OCI-LY3 (cell line): ENCODE measurements around the gene KLHL41.

Experiments
- H2AFZ ChIP-seq: fragments of 200-600, 300-600 bp; shearing (Covaris generic); 2 replicates; pipeline ENCODE4 v1.6.0; 2014; ENCODE audit warnings: antibody characterized with exemption, low read depth, low read length
- H3K27ac ChIP-seq: fragments of 200-600, 300-600 bp; sonication (generic); 2 replicates; pipeline ENCODE4 v1.5.1; 2014; ENCODE audit warnings: mild to moderate bottlenecking, low read length, moderate library complexity, mixed read lengths
- H3K27me3 ChIP-seq: fragments of 200-600, 300-600 bp; sonication (generic); 2 replicates; pipeline ENCODE4 v1.6.1; 2014; ENCODE audit warnings: low read depth, low read length, mixed read lengths
- H3K36me3 ChIP-seq: fragments of 200-600, 300-600 bp; sonication (generic); replicated peaks from 2 replicates; pipeline ENCODE3; 2014; ENCODE audit warnings: low read depth, low read length, mixed read lengths
- H3K4me1 ChIP-seq: fragments of 300-600, 200-600 bp; sonication (generic); 2 replicates; pipeline ENCODE4 v1.6.1; 2014; ENCODE audit warnings: low read length, mixed read lengths
- H3K4me2 ChIP-seq: fragments of 200-600, 300-600 bp; sonication (generic); 2 replicates; pipeline ENCODE4 v1.6.1; 2014; ENCODE audit warnings: low read length, mixed read lengths
- H3K4me3 ChIP-seq: fragments of 300-600, 200-600 bp; sonication (generic); 2 replicates; pipeline ENCODE4 v1.5.1; 2014; ENCODE audit warnings: antibody characterized with exemption, mild to moderate bottlenecking, low read length, moderate library complexity
- H3K79me2 ChIP-seq: fragments of 300-600, 200-600 bp; shearing (Covaris generic); 2 replicates; pipeline ENCODE4 v1.6.1; 2014; ENCODE audit warnings: mild to moderate bottlenecking, low read length, mixed read lengths
- H3K9ac ChIP-seq: fragments of 300-600, 200-600 bp; shearing (Covaris generic); 2 replicates; pipeline ENCODE4 v1.6.0; 2014; ENCODE audit warnings: mild to moderate bottlenecking, low read length, moderate library complexity
- H3K9me3 ChIP-seq: fragments of 200-600, 300-600 bp; shearing (Covaris generic); 2 replicates; pipeline ENCODE4 v1.6.1; 2014; ENCODE audit warnings: low read length, mixed read lengths; ENCODE audit not compliant: insufficient read depth
- H4K20me1 ChIP-seq: fragments of 200-600, 300-600 bp; sonication (generic); 2 replicates; pipeline ENCODE4 v1.6.1; 2016; ENCODE audit warnings: low read length, mixed read lengths; ENCODE audit not compliant: insufficient read depth
- CTCF ChIP-seq: fragments of 200-600, 300-600 bp; sonication (generic); IDR thresholded peaks from 2 replicates; pipeline ENCODE4 v1.5.1; 2014; ENCODE audit warnings: antibody characterized with exemption, low read length, low read depth
- EZH2phosphoT487 ChIP-seq: fragments of 200-600 bp; shearing (Covaris generic); IDR thresholded peaks from 2 replicates; pipeline ENCODE4 v1.6.1; 2018; ENCODE audit warnings: antibody characterized with exemption, mixed run types, low read depth

Gene KLHL41

GRCh38 chr2:169509955-169510354, 453 bp downstream of the KLHL41 start:
- no peak overlapping the region for H3K27ac ChIP-seq

GRCh38 chr2:169510496-169510895, 994 bp downstream of the KLHL41 start:
- H3K4me3 ChIP-seq = no peak overlapping the region
- H3K4me1 ChIP-seq = peaks cover 11% of the 10 kb centered on the region
- H3K36me3 ChIP-seq = no peaks in the 10 kb centered on the region
- TF ChIP-seq EZH2phosphoT487 = no peak
- TF ChIP-seq CTCF = no peak
- no peak overlapping the region for H2AFZ ChIP-seq
- H3K27ac ChIP-seq = no peak overlapping the region
- H3K9ac ChIP-seq = no peak overlapping the region
- H3K79me2 ChIP-seq = no peaks in the 10 kb centered on the region
- no peak overlapping the region for H3K4me2 ChIP-seq
- H3K27me3 ChIP-seq = no peaks in the 10 kb centered on the region
- H4K20me1 ChIP-seq = no peaks in the 10 kb centered on the region
- no peaks in the 10 kb centered on the region for H3K9me3 ChIP-seq

More at GRCh38 chr2:169509955-169510354, 453 bp downstream of the KLHL41 start:
- Histone ChIP-seq H3K9me3 (no peaks in the 10 kb centered on the region), H2AFZ (no peak overlapping the region), H3K4me2 (no peak overlapping the region), H4K20me1 (no peaks in the 10 kb centered on the region), H3K9ac (no peak overlapping the region), H3K4me3 (no peak overlapping the region), H3K27me3 (no peaks in the 10 kb centered on the region), H3K79me2 (no peaks in the 10 kb centered on the region), H3K36me3 (no peaks in the 10 kb centered on the region), H3K4me1 (peaks cover 11% of the 10 kb centered on the region)
- TF ChIP-seq EZH2phosphoT487 (no peak), CTCF (no peak)

- no peak for TF ChIP-seq EZH2phosphoT487
- no peak for TF ChIP-seq CTCF
- H3K4me2 ChIP-seq = no peak overlapping the region
- no peaks in the 10 kb centered on the region for H3K27me3 ChIP-seq
- no peak overlapping the region for H3K4me3 ChIP-seq
- no peaks in the 10 kb centered on the region for H3K36me3 ChIP-seq
- H4K20me1 ChIP-seq = no peaks in the 10 kb centered on the region
- H2AFZ ChIP-seq = no peak overlapping the region
- H3K27ac ChIP-seq = no peak overlapping the region
- H3K9me3 ChIP-seq = no peaks in the 10 kb centered on the region
- no peaks in the 10 kb centered on the region for H3K79me2 ChIP-seq
- H3K9ac ChIP-seq = no peak overlapping the region
- H3K4me1 ChIP-seq = peaks cover 11% of the 10 kb centered on the region
Measured at GRCh38 chr2:169511818-169512217, 2.3 kb downstream of the KLHL41 start.

GRCh38 chr2:169512525-169512924, 3.0 kb downstream of the KLHL41 start:
- no peaks in the 10 kb centered on the region for H3K79me2 ChIP-seq
- no peaks in the 10 kb centered on the region for H3K27me3 ChIP-seq
- no peak overlapping the region for H3K9ac ChIP-seq
- H3K27ac ChIP-seq = no peak overlapping the region
- no peaks in the 10 kb centered on the region for H4K20me1 ChIP-seq
- no peak overlapping the region for H3K4me2 ChIP-seq
- H3K4me1 ChIP-seq = peaks cover 8% of the 10 kb centered on the region
- H3K36me3 ChIP-seq = no peaks in the 10 kb centered on the region
- H3K9me3 ChIP-seq = no peaks in the 10 kb centered on the region
- TF ChIP-seq CTCF = no peak
- TF ChIP-seq EZH2phosphoT487 = no peak
- H2AFZ ChIP-seq = no peak overlapping the region
- no peak overlapping the region for H3K4me3 ChIP-seq
